Epidermal melanocyte (primary cell): Measurements from ENCODE around the gene YPEL5.
"Not testable (repeated sequence)": the region's sequence is repeated elsewhere in the genome, so short reads cannot be mapped to it uniquely, and the experiment has no call there.

Source experiments
- DNase-seq: peaks from one replicate; pipeline ENCODE4 v3.0.0; 2011; ENCODE audit warnings: low spot score; ENCODE audit not compliant: insufficient read length

YPEL5 gene

DNA sequence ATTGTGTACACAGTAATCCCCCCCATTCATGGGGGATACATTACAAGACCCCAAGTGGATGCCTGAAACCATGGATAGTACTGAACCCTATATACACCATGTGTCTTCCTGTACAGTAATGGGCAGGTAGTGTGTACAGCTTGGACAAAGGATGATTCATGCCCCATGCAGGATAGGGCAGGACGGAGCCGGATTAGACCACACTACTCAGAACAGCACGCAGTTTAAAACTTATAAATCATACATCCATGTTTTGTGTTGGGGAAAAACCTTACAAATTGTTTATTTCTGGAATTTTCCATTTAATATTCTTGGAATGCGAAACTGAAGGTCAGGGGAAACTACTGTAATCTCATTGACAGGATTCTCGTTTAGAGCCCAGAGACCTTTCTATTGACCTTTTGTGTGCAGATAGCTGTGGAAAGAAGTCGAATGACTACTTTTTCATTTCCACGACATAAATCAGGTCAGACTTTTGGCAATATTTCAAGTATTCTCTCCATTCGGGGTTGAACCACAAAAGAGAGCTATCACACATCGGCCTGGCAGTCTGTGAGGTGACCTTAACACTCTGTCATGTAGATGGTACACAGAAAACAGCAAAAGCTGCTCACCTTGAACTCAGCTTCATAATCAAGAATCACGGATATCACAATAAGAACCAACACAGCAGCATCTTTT lies 9.9 kb upstream of the YPEL5 start:
- DNase-seq: no peak

- DNase-seq: no peak
Measured at GRCh38 chr2:30139131-30139870, 7.5 kb upstream of the YPEL5 start.

DNA sequence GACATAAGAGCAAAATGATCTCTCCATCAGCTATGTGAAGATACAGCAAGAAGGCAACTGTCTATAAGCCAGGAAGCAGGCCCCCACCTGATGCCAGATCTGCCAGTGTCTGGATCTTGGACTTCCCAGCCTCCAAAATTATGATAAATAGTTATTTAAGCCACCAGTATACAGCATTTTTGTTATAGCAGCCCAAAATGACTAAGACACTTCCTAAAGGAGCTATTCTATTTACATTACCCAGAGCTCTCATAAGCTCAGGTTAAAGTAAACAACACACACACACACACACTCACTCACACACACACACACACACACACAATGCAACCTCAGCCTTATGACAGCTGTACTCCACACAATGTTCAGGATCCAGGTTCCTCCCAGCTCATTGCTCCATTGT lies 5.7 kb upstream of the YPEL5 start:
- no peak for DNase-seq

DNA sequence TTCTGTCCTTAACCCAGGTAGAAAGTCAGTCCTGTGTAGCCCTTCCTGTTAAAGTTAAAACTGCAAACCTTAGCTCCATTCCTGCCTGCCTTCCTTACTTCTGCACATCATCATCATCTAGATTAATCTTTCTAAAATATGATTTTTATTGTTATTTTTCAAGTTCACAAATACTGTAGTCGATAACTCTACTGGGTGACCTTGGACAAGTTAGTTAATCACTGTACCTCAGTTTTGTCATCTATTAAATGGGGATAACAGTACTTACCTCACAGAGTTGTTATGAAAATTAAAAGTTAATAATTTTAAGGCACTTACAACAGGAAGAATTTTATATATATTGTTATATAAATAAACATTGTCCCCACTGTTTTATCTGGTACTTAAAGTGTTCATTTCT lies 2.5 kb upstream of the YPEL5 start:
- DNase-seq: no peak

- DNase-seq: not testable (repeated sequence)
Measured at GRCh38 chr2:30144951-30145350, 1.9 kb upstream of the YPEL5 start.

DNA sequence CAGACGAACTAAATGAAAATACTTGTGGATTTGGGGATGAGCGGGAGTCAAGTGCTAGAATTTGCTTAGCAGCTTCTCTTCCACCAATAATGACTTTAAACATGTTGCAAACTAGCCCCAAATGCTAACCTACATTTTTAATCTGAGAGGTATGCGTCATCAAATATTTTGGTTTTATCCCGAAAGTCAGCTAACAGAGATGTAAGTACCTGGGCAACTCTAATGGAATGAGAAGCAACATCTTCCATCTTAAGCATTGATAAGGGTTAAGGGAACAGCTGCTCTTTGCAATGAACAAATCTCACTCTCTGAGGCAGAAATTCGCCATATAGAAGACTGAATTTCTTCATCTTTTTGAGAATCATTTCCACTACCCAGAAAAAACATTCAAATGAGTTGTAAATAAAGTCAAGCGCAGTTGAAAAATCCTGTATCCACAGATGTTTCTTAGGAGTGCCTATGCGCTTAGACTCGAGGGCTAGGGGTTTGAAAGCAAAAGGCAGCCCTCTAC lies 926 bp upstream of the YPEL5 start:
- no peak for DNase-seq

DNA sequence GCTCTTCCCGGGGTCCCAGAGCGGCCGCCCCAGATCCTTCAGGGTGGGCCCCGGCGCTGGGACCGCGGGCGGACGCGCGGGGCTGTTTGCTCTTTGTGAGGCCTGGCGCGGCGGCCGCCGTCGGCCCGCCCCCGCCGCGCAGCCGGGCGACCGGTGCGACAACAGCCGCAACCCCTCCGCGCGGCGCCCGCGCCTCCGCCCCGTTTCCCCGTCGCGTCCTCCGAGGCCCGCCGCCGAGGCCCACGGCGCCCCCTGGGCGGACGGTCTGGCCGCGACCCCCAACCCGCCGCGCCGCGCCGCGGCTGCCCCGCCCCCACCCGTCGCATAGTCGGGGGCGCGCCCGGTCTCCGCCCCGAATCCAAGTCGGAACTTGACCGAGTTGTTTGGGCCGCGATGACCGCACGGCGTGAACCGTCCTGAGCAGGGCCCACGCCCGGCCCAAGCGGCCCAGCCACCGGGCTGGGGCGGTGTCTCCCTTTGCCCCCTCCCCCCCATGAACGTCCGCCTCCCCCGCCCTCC lies 448 bp downstream of the YPEL5 start:
- no peak for DNase-seq

GRCh38 chr2:30147715-30148610 lies 1.2 kb downstream of the YPEL5 start:
- DNase-seq: peak; percentile 75

- DNase-seq: no peak
Measured at GRCh38 chr2:30148850-30149249, 2.0 kb downstream of the YPEL5 start.

GRCh38 chr2:30149513-30149912 lies 2.7 kb downstream of the YPEL5 start:
- DNase-seq: no peak

DNA sequence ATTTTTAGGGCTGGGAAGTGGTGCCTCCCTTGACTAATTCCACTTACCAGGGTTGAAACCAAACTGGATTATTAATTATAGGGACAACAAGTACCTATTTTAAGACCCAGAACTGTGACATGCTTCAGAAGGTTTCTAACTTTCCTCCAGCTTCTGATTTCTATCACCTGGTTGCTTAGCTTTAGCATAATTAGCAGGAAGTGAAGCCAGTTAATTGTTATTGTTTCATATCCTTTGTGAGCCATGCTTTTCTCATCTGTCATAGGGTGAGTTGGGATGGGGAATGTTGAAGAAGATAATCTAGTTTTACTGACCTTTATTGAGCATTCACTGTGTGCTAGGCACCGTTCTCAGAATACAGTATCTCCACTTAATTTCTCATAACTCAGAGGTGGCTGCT lies 3.2 kb downstream of the YPEL5 start:
- no peak for DNase-seq

DNA sequence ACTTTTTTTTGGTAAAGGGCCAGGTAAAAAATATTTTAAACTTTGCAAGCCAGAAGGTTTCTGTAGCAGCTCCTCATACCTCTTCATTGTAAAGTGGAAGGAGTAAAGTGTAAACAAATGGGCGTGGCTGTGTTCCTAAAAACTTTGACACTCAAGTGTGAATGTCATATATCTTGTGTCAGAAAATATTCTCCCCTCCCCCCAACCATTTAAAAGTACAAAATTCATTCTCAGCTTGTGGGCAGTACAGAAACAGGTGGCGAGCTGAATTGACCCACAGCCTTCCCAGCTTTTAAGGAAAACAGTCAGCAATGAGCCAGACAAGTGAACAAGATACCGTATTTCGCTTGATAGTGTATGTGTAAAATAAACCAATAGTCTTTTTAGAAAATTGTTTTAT lies 4.0 kb downstream of the YPEL5 start:
- DNase-seq: no peak

DNA sequence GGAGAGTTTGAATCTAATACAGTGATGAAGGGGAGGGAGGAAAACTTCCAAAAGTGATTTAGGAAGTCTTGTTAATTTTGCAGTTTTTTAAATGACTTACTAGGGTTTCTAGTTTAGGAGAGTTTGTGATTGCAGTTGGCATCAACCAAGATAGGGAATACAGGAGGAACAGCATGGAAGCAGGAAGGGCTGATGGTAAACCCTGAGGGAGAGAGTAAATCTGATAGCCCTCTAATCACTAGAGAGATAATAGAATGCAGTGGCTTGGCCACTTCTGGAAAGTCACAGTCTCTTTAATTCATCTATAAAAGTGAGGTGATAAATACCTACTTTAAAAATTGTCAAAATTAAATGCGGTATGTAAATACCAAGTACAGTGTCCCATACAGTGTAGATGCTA lies 5.6 kb downstream of the YPEL5 start:
- DNase-seq: no peak

DNA sequence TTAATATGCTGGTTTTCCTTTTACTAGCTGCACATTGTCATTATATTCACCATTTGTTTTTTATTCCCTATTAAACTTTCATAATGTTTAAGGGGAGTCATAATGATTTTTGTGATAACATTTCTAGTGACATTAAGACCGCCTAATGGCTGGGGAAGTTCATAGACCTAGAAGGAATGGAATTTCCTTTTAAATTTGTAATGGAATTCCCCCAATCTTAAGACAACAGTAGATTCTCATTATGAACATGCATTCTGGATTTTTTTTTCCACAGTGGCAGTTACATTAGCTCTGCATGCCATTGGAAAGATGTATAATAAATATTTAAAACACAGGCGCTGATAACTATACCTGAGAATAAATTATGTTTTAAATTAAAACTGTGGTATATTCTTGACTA lies 8.4 kb downstream of the YPEL5 start:
- DNase-seq: no peak

DNA sequence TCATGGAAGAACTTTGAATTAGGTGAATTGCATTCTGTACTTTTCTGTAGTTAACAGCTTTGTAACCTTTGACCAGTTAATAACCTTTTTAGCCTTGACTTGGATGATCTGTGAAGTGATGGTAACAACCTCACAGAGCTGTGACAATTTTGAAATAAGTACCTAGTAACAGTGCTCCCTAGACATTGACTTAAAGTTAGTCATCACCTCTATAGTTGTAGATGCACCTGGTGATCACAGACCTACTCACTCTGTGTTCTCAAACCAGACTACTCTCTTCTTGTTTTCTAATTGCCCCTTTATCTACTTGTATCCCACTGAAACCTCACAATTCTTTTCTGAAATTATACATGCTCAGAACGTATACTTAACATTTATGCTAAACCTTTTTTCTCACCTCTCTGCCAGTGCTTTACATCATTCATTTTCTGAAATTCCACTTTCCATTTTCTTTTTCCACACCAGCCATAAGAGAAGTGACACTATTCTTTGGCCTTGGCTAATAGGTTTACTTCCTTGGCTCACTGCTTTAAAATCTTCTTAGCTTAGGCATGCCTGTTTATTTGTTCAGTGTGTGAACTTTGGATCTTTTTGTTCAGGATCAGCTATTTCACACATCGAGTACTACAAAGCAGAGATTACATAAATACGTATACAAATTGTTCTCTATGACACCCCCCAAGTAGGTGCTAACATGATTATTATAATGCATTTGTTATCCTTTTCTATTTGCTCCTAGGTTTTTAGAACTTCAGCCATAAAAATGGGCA lies 9.3 kb downstream of the YPEL5 start:
- DNase-seq: no peak

GRCh38 chr2:30157616-30158015 lies 10.8 kb downstream of the YPEL5 start:
- DNase-seq: no peak

DNA sequence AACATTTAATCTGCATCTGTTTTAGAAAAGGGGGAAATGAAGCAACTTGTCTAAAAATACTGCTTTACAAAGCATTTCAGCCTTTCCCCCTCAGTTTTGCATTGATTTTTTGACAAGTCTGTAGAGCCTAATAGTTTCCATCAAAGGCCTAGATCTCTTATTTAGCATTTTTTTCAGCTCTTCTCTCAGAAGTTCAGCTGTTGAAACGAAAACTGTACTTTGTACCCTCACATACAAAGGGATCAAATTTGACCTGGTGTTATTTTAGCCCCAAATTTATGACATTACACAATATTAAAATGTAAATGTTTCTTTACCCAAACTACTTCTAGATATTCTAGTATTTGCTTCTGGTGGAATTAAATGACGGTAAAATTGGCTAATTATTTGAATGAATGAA lies 13.0 kb downstream of the YPEL5 start:
- no peak for DNase-seq

GRCh38 chr2:30161929-30162706 lies 15.3 kb downstream of the YPEL5 start:
- no peak for DNase-seq

DNA sequence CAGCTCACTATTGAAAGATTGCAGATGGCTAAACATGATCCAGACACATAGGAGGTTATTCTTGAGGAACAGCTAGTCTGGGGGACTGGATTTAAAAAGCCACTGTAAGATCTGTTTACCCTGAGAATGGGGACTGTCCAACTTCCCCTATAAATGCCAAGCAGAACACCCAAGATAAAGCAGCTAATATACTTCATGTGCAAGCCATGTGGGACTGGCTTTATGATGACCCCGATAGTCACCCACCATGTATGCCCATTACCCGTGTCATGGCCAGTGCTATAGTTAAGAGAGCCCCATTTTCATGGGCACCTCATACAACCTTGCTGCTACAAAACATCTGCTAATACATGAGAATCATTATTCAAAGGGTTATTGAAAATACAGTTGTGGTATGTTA lies 16.0 kb downstream of the YPEL5 start:
- DNase-seq: no peak
